Measurements from ENCODE around the gene MTSS2.

GRCh38 chr16:70712942-70713341 lies 27.1 kb upstream of the MTSS2 start:
- TF ChIP-seq CBX5 (IDR thresholded peaks at IDR 0.05; ENCODE audit: low read depth, low read length) (no peak), CTCF (IDR thresholded peaks at IDR 0.05; ENCODE audit: control extremely low read depth in 1 of 3, insufficient read depth in 1 of 3, low read depth in 1 of 3, low read length in 3 of 3) (no peak), ZNF274 (IDR thresholded peaks at IDR 0.05; ENCODE audit: borderline replicate concordance, extremely low read depth, low read length) (no peak)

All from H1 (cell line).